ENCODE data around the gene TARBP1.

The TARBP1 gene

GRCh38 chr1:234438579-234438978 is 40.4 kb downstream of the TARBP1 start:
- no peaks in the 10 kb centered on the region for H3K9me3 Mint-ChIP-seq
- H3K4me3 Mint-ChIP-seq = no peak overlapping the region
- H3K36me3 Mint-ChIP-seq (ENCODE audit: low read depth) = peaks cover 85% of the 10 kb centered on the region
- H3K27me3 Mint-ChIP-seq = no peaks in the 10 kb centered on the region
- H3K27ac Mint-ChIP-seq = no peak overlapping the region
- peaks cover 6% of the 10 kb centered on the region for H3K4me1 Mint-ChIP-seq (ENCODE audit: low read depth)

GRCh38 chr1:234437423-234438171 is 41.4 kb downstream of the TARBP1 start:
- H3K36me3 Mint-ChIP-seq (ENCODE audit: low read depth) = peaks cover 82% of the 10 kb centered on the region
- H3K27ac Mint-ChIP-seq = peak overlapping the region; percentile 32
- H3K4me3 Mint-ChIP-seq = no peak overlapping the region
- H3K4me1 Mint-ChIP-seq (ENCODE audit: low read depth) = peaks cover 9% of the 10 kb centered on the region
- H3K27me3 Mint-ChIP-seq = no peaks in the 10 kb centered on the region
- H3K9me3 Mint-ChIP-seq = no peaks in the 10 kb centered on the region

- no peaks in the 10 kb centered on the region for H3K9me3 Mint-ChIP-seq
- H3K27me3 Mint-ChIP-seq = no peaks in the 10 kb centered on the region
- H3K27ac Mint-ChIP-seq = no peak overlapping the region
- H3K36me3 Mint-ChIP-seq (ENCODE audit: low read depth) = peaks cover 79% of the 10 kb centered on the region
- no peak overlapping the region for H3K4me3 Mint-ChIP-seq
- H3K4me1 Mint-ChIP-seq (ENCODE audit: low read depth) = peaks cover 9% of the 10 kb centered on the region
These were observed 43.4 kb downstream of the TARBP1 start for GRCh38 chr1:234435620-234436019.

DNA sequence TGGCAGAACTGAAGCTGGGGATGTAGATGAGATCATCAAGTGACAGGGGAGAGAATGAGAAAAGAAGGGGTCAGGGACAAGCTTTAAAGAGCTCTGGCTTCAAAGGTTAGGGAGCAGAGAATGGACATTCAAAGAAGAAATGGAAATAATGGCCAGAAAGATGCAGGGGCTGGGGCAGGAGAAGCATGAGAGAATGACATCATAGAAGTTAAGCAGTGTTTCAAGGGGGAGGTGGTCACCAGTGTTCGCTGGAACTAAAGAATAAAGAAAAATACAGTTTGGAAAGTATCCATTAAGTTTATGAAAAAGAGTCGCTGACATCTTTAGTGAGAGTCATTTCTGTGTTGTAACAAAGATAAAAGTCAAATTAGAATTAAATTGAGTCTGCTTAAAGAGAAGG is 44.3 kb downstream of the TARBP1 start:
- Mint-ChIP-seq H3K36me3 (ENCODE audit: low read depth) (peaks cover 78% of the 10 kb centered on the region), H3K27ac (no peak overlapping the region), H3K4me1 (ENCODE audit: low read depth) (peaks cover 9% of the 10 kb centered on the region), H3K9me3 (no peaks in the 10 kb centered on the region), H3K27me3 (no peaks in the 10 kb centered on the region), H3K4me3 (no peak overlapping the region)

GRCh38 chr1:234433563-234434285 is 45.3 kb downstream of the TARBP1 start:
- H3K4me3 Mint-ChIP-seq = no peak overlapping the region
- H3K9me3 Mint-ChIP-seq = no peaks in the 10 kb centered on the region
- peaks cover 79% of the 10 kb centered on the region for H3K36me3 Mint-ChIP-seq (ENCODE audit: low read depth)
- H3K27ac Mint-ChIP-seq = peak overlapping the region; percentile 19
- no peaks in the 10 kb centered on the region for H3K27me3 Mint-ChIP-seq
- H3K4me1 Mint-ChIP-seq (ENCODE audit: low read depth) = peaks cover 6% of the 10 kb centered on the region

- Mint-ChIP-seq H3K9me3 (no peaks in the 10 kb centered on the region), H3K27me3 (no peaks in the 10 kb centered on the region), H3K36me3 (ENCODE audit: low read depth) (peaks cover 71% of the 10 kb centered on the region), H3K4me1 (ENCODE audit: low read depth) (peaks cover 6% of the 10 kb centered on the region), H3K27ac (no peak overlapping the region), H3K4me3 (no peak overlapping the region)
These were observed 47.7 kb downstream of the TARBP1 start for GRCh38 chr1:234431255-234431654.

- H3K9me3 Mint-ChIP-seq = no peaks in the 10 kb centered on the region
- peaks cover 75% of the 10 kb centered on the region for H3K36me3 Mint-ChIP-seq (ENCODE audit: low read depth)
- no peaks in the 10 kb centered on the region for H3K27me3 Mint-ChIP-seq
- H3K4me1 Mint-ChIP-seq (ENCODE audit: low read depth) = peaks cover 6% of the 10 kb centered on the region
- H3K27ac Mint-ChIP-seq = no peak overlapping the region
- no peak overlapping the region for H3K4me3 Mint-ChIP-seq
These were observed 48.3 kb downstream of the TARBP1 start for GRCh38 chr1:234430691-234431090.

DNA sequence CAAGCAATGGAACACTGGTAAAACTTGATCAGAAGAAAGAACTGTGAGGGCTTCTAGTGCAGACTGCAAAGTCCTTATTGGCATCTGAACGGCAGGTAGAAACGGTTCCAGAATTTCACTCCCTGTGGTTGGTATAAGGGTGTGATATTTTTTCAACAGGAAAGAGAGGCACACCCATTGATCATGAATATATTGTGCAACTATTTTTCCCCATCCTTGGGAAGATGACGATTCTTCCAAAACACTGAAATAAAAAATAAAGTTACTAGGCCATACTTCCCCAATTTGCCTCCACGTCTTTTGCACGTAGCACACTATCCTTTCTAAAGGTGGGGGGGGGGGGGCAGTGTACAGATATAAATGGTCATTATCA is 49.6 kb downstream of the TARBP1 start:
- peaks cover 73% of the 10 kb centered on the region for H3K36me3 Mint-ChIP-seq (ENCODE audit: low read depth)
- H3K9me3 Mint-ChIP-seq = no peaks in the 10 kb centered on the region
- peaks cover 6% of the 10 kb centered on the region for H3K4me1 Mint-ChIP-seq (ENCODE audit: low read depth)
- H3K27ac Mint-ChIP-seq = no peak overlapping the region
- no peak overlapping the region for H3K4me3 Mint-ChIP-seq
- no peaks in the 10 kb centered on the region for H3K27me3 Mint-ChIP-seq

- Mint-ChIP-seq H3K36me3 (ENCODE audit: low read depth) (peaks cover 72% of the 10 kb centered on the region), H3K9me3 (no peaks in the 10 kb centered on the region), H3K27me3 (no peaks in the 10 kb centered on the region), H3K4me1 (ENCODE audit: low read depth) (no peaks in the 10 kb centered on the region), H3K4me3 (no peak overlapping the region), H3K27ac (no peak overlapping the region)
These were observed 50.9 kb downstream of the TARBP1 start for GRCh38 chr1:234427950-234428646.

GRCh38 chr1:234413990-234414389 is 65.0 kb downstream of the TARBP1 start:
- H3K27me3 Mint-ChIP-seq = no peaks in the 10 kb centered on the region
- no peaks in the 10 kb centered on the region for H3K9me3 Mint-ChIP-seq
- no peak overlapping the region for H3K4me3 Mint-ChIP-seq
- H3K4me1 Mint-ChIP-seq (ENCODE audit: low read depth) = no peaks in the 10 kb centered on the region
- no peak overlapping the region for H3K27ac Mint-ChIP-seq
- peaks cover 60% of the 10 kb centered on the region for H3K36me3 Mint-ChIP-seq (ENCODE audit: low read depth)

- Mint-ChIP-seq H3K27ac (no peak overlapping the region), H3K27me3 (no peaks in the 10 kb centered on the region), H3K9me3 (no peaks in the 10 kb centered on the region), H3K36me3 (ENCODE audit: low read depth) (peaks cover 62% of the 10 kb centered on the region), H3K4me3 (no peak overlapping the region), H3K4me1 (ENCODE audit: low read depth) (no peaks in the 10 kb centered on the region)
These were observed 65.5 kb downstream of the TARBP1 start for GRCh38 chr1:234413485-234413884.

GRCh38 chr1:234412830-234413229 is 66.1 kb downstream of the TARBP1 start:
- Mint-ChIP-seq H3K27ac (no peak overlapping the region), H3K4me3 (no peak overlapping the region), H3K9me3 (no peaks in the 10 kb centered on the region), H3K36me3 (ENCODE audit: low read depth) (peaks cover 61% of the 10 kb centered on the region), H3K4me1 (ENCODE audit: low read depth) (no peaks in the 10 kb centered on the region), H3K27me3 (no peaks in the 10 kb centered on the region)

- H3K4me3 Mint-ChIP-seq = no peak overlapping the region
- peaks cover 57% of the 10 kb centered on the region for H3K36me3 Mint-ChIP-seq (ENCODE audit: low read depth)
- no peaks in the 10 kb centered on the region for H3K27me3 Mint-ChIP-seq
- peaks cover 3% of the 10 kb centered on the region for H3K4me1 Mint-ChIP-seq (ENCODE audit: low read depth)
- H3K27ac Mint-ChIP-seq = no peak overlapping the region
- no peaks in the 10 kb centered on the region for H3K9me3 Mint-ChIP-seq
These were observed 69.7 kb downstream of the TARBP1 start for GRCh38 chr1:234409328-234409727.

- Mint-ChIP-seq H3K27ac (no peak overlapping the region), H3K4me1 (ENCODE audit: low read depth) (peaks cover 3% of the 10 kb centered on the region), H3K36me3 (ENCODE audit: low read depth) (peaks cover 53% of the 10 kb centered on the region), H3K27me3 (no peaks in the 10 kb centered on the region), H3K4me3 (no peak overlapping the region), H3K9me3 (no peaks in the 10 kb centered on the region)
These were observed 70.2 kb downstream of the TARBP1 start for GRCh38 chr1:234408757-234409156.

GRCh38 chr1:234406871-234407270 is 72.1 kb downstream of the TARBP1 start:
- Mint-ChIP-seq H3K27ac (peak overlapping the region; percentile 69), H3K4me3 (no peak overlapping the region), H3K4me1 (ENCODE audit: low read depth) (peaks cover 16% of the 10 kb centered on the region), H3K27me3 (no peaks in the 10 kb centered on the region), H3K9me3 (no peaks in the 10 kb centered on the region), H3K36me3 (ENCODE audit: low read depth) (peaks cover 47% of the 10 kb centered on the region)
